Endothelial cell of umbilical vein (primary cell): ENCODE results near the gene SLC49A3. TPM values are rescaled to one million over a fixed set of nuclear protein-coding genes. Genes with fewer than 3 reads are reported as not detected.
A peak's percentile ranks its signal among the peaks of the same experiment; 100 is the strongest.

Experiments used
- BruUV-seq: library from RNA; stranded (reverse); fragments of 400-500 nt; replicated peaks from 2 replicates; lab custom pipeline; 2021; lab: Mats Ljungman, UMichigan
- CTCF ChIA-PET: fragments of 300-600, 350-600 bp; sonication (Branson Sonifier 250); formaldehyde crosslinking; loops from one replicate; lab custom pipeline; 2021; ENCODE audit warnings: antibody characterized with exemption, inconsistent platforms; lab: Charles Lee
- POLR2A ChIA-PET: fragments of 300-600, 350-600 bp; sonication (Branson Sonifier 250); formaldehyde crosslinking; loops from one replicate; lab custom pipeline; 2021; ENCODE audit warnings: antibody characterized with exemption, inconsistent platforms; lab: Charles Lee
- DNase-seq: peaks from one replicate; pipeline ENCODE4 v3.0.0-alpha.2; 2011; ENCODE audit warnings: low read depth, low spot score
- FAIRE-seq: peaks from 2 replicates; lab custom pipeline; 2011; peaks lifted over from hg19 to GRCh38; lab: Jason Lieb, UNC
- H2AFZ ChIP-seq: 2 replicates; pipeline ENCODE4 v1.6.0; 2012; ENCODE audit warnings: low read depth, low read length, control low read depth, inconsistent platforms
- H3K27ac ChIP-seq: 2 replicates; pipeline ENCODE4 v1.5.1; 2011; ENCODE audit warnings: low read depth, mild to moderate bottlenecking, control low read depth, low read length, moderate library complexity; ENCODE audit not compliant: insufficient read depth
- H3K27me3 ChIP-seq, 2 experiments: 2 replicates each; pipeline versions ENCODE4 v1.6.0 to v1.6.1; 2011; ENCODE audit warnings: low read length in 2 of 2, mixed read lengths in 1 of 2; ENCODE audit not compliant: control insufficient read depth in 2 of 2, insufficient read depth in 2 of 2
- H3K36me3 ChIP-seq, 2 experiments: 2 replicates in 1 of 2; 3 replicates in 1 of 2; pipeline ENCODE4 v1.5.1; 2011; ENCODE audit warnings: low read length in 2 of 2, mild to moderate bottlenecking in 1 of 2, moderate library complexity in 1 of 2; ENCODE audit not compliant: control insufficient read depth in 2 of 2, insufficient read depth in 2 of 2; ENCODE audit errors: extremely low read depth in 1 of 2
- H3K4me1 ChIP-seq: 3 replicates; pipeline ENCODE4 v1.5.1; 2011; ENCODE audit warnings: mild to moderate bottlenecking, low read length; ENCODE audit not compliant: control insufficient read depth, insufficient read depth; ENCODE audit errors: extremely low read depth
- H3K4me2 ChIP-seq: 2 replicates; pipeline ENCODE4 v1.6.1; 2011; ENCODE audit warnings: low read length, control low read depth, mixed read lengths; ENCODE audit not compliant: insufficient read depth
- H3K4me3 ChIP-seq, 3 experiments: fragments of 200-600 bp in 1 of 3; sonication (generic), shearing (Covaris generic) in 1 of 3; replicated peaks in 1 of 3; 2 replicates each; pipeline ENCODE4 v1.5.1; 2011 to 2016; ENCODE audit warnings: control low read depth in 3 of 3, low read length in 3 of 3, mild to moderate bottlenecking in 2 of 3, inconsistent platforms in 1 of 3, low read depth in 1 of 3, moderate library complexity in 1 of 3; ENCODE audit not compliant: insufficient read depth in 1 of 3
- H3K79me2 ChIP-seq: 2 replicates; pipeline ENCODE4 v1.6.0; 2012; ENCODE audit warnings: low read length, inconsistent platforms; ENCODE audit not compliant: control insufficient read depth, insufficient read depth
- H3K9ac ChIP-seq: replicated peaks from 2 replicates; pipeline ENCODE3; 2011; ENCODE audit warnings: low read length, control low read depth; ENCODE audit not compliant: insufficient read depth; ENCODE audit errors: extremely low read depth
- H3K9me1 ChIP-seq: replicated peaks from 3 replicates; pipeline ENCODE4 v1.6.0; 2011; ENCODE audit warnings: mild to moderate bottlenecking, low read length; ENCODE audit not compliant: control insufficient read depth, insufficient read depth; ENCODE audit errors: extremely low read depth
- H3K9me3 ChIP-seq: replicated peaks from 2 replicates; pipeline ENCODE4 v1.5.1; 2012; ENCODE audit warnings: low read length, inconsistent platforms; ENCODE audit not compliant: control insufficient read depth, insufficient read depth
- H4K20me1 ChIP-seq: replicated peaks from 2 replicates; pipeline ENCODE3; 2011; ENCODE audit warnings: mild to moderate bottlenecking, low read length; ENCODE audit not compliant: control insufficient read depth, insufficient read depth; ENCODE audit errors: extremely low read depth
- CTCF ChIP-seq, 2 donors: IDR thresholded peaks; 1 replicate in 1 of 2; 2 replicates in 1 of 2; pipeline ENCODE4 v1.5.1; 2011; ENCODE audit warnings: low read length in 2 of 2, mild to moderate bottlenecking in 2 of 2, moderate library complexity in 2 of 2, control low read depth in 1 of 2, inconsistent platforms in 1 of 2, low read depth in 1 of 2; ENCODE audit not compliant: insufficient read depth in 1 of 2; ENCODE audit errors: extremely low read depth in 1 of 2
- FOS ChIP-seq: IDR thresholded peaks from 2 replicates; pipeline ENCODE4 v1.6.1; 2011; ENCODE audit warnings: mild to moderate bottlenecking, low read length, moderate library complexity, borderline replicate concordance; ENCODE audit not compliant: insufficient read depth
- MAX ChIP-seq: IDR thresholded peaks from 2 replicates; pipeline ENCODE4 v1.6.1; 2011; ENCODE audit not compliant: insufficient read depth, insufficient read length
- POLR2A ChIP-seq: IDR thresholded peaks from 2 replicates; pipeline ENCODE4 v1.6.1; 2012; ENCODE audit warnings: low read depth, mild to moderate bottlenecking, control low read depth, low read length
- dilution Hi-C: fragments of 300-500 bp; cut with MboI; formaldehyde crosslinking; loops from one replicate; pipeline ENCODE4 v1.15.0; 2019; ENCODE audit warnings: low sequenced_read_pairs; ENCODE audit not compliant: extremely low pct_ligation_motif_present
- intact Hi-C: fragments of 100-400 bp; cut with micrococcal nuclease; formaldehyde crosslinking; loops from one replicate; pipeline ENCODE4 v1.10.0; 2022
- polyA plus RNA-seq, 4 experiments: library from polyadenylated mRNA; depleted of rRNA in 3 of 4; stranded (reverse) in 3 of 4; unstranded in 1 of 4; fragments of >200 nt; gene quantifications; 2 replicates each; pipeline versions ENCODE4 v1.2.1 to v1.2.3, GENCODE V29; 2011 to 2012; ENCODE audit warnings: missing spikeins in 1 of 4
- total RNA-seq: library from RNA; stranded (reverse); gene quantifications from 2 replicates; pipeline ENCODE4 v1.2.3, GENCODE V29; 2021

SLC49A3 gene
- total and polyA plus RNA-seq, 2 donors (not counting 3 experiments of a cell fraction or from before 2014, with no cell fraction given): 4.2 to 11.5 TPM

- Histone ChIP-seq H3K9me3 (no peaks in the 10 kb centered on the region), H3K27me3 (no peaks in the 10 kb centered on the region), H3K36me3 (no peaks in the 10 kb centered on the region), H2AFZ (no peak overlapping the region), H3K4me2 (no peak overlapping the region), H4K20me1 (no peaks in the 10 kb centered on the region), H3K4me1 (peaks cover 18% of the 10 kb centered on the region), H3K4me3 (no peak overlapping the region), H3K9ac (no peak overlapping the region), H3K27ac (no peak overlapping the region), H3K79me2 (no peaks in the 10 kb centered on the region), H3K9me1 (no peaks in the 10 kb centered on the region)
- DNase-seq (no peak), FAIRE-seq (no peak)
- dilution Hi-C loops (no loop called here), intact Hi-C loops (no loop called here)
- BruUV-seq: no TSS peak
- TF ChIP-seq MAX: no peak
- TF ChIP-seq POLR2A: no peak
- POLR2A ChIA-PET: no interaction called here
- CTCF ChIA-PET: interaction anchor here (0.7 to 2.3 kb wide), 7 partner anchors 9 to 41 kb away, joined by 5 to 12 read pairs (median 9); partner anchors contain the start of genes ATP5ME and MYL5
These were observed 4.2 kb downstream of the SLC49A3 start for GRCh38 chr4:684623-685327.

- DNase-seq: peak; percentile 53
- CTCF ChIA-PET: interaction anchor here (0.6 to 2.3 kb wide), 14 partner anchors 8 to 303 kb away, joined by 3 to 12 read pairs (median 5); partner anchors contain the start of genes ATP5ME, IDUA and MYL5
- Histone ChIP-seq H3K27me3 (no peaks in the 10 kb centered on the region), H3K79me2 (no peaks in the 10 kb centered on the region), H3K27ac (no peak overlapping the region), H3K9me3 (no peaks in the 10 kb centered on the region), H2AFZ (no peak overlapping the region), H3K36me3 (no peaks in the 10 kb centered on the region), H4K20me1 (no peaks in the 10 kb centered on the region), H3K4me3 (no peak overlapping the region), H3K9ac (no peak overlapping the region), H3K4me1 (peaks cover 13% of the 10 kb centered on the region), H3K4me2 (no peak overlapping the region), H3K9me1 (no peaks in the 10 kb centered on the region)
- dilution Hi-C loops (no loop called here), intact Hi-C loops (no loop called here)
- no TSS peak for BruUV-seq
- POLR2A ChIA-PET: no interaction called here
- peak; percentile 67 for FAIRE-seq
- TF ChIP-seq FOS (no peak), CTCF (IDR thresholded peaks at IDR 0.05; ENCODE audit: extremely low read depth in 1 of 2, insufficient read depth in 1 of 2, low read depth in 1 of 2, low read length in 2 of 2) (peak; percentile 69 to 89)
These were observed 4.8 kb downstream of the SLC49A3 start for GRCh38 chr4:683982-684622.
